Osteocyte (in vitro differentiated cells): ENCODE measurements around the gene SMIM14. TPM values are rescaled to one million over a fixed set of nuclear protein-coding genes. Genes with fewer than 3 reads are reported as not detected.
"Not testable (repeated sequence)": the region's sequence is repeated elsewhere in the genome, so short reads cannot be mapped to it uniquely, and the experiment has no call there.

Source experiments
- DNase-seq: peaks from one replicate; pipeline ENCODE4 v3.0.0; 2021; ENCODE audit warnings: mixed read lengths; ENCODE audit not compliant: unreplicated experiment; ENCODE audit errors: extremely low spot score
- H3K27ac Mint-ChIP-seq: one replicate; pipeline ENCODE4 v1.8.0; 2021; ENCODE audit warnings: mild to moderate bottlenecking, mixed read lengths; ENCODE audit not compliant: unreplicated experiment
- H3K27me3 Mint-ChIP-seq: one replicate; pipeline ENCODE4 v1.8.0; 2021; ENCODE audit warnings: mixed read lengths; ENCODE audit not compliant: unreplicated experiment
- H3K36me3 Mint-ChIP-seq: one replicate; pipeline ENCODE4 v1.8.0; 2021; ENCODE audit warnings: mixed read lengths; ENCODE audit not compliant: unreplicated experiment
- H3K4me1 Mint-ChIP-seq: one replicate; pipeline ENCODE4 v1.8.0; 2021; ENCODE audit warnings: mixed read lengths; ENCODE audit not compliant: unreplicated experiment
- H3K4me3 Mint-ChIP-seq: one replicate; pipeline ENCODE4 v1.8.0; 2021; ENCODE audit warnings: mild to moderate bottlenecking, moderate library complexity, mixed read lengths; ENCODE audit not compliant: unreplicated experiment
- H3K9me3 Mint-ChIP-seq: one replicate; pipeline ENCODE4 v1.8.0; 2021; ENCODE audit warnings: mixed read lengths; ENCODE audit not compliant: unreplicated experiment
- total RNA-seq: library from RNA; stranded (reverse); gene quantifications from 2 replicates; pipeline ENCODE4 v1.2.1, GENCODE V29; 2021
- TF ChIP-seq, protein P1 (sequence below): fragments of 200-600 bp; sonication (generic); IDR thresholded peaks from 2 replicates; pipeline ENCODE4 v1.5.0; 2021; ENCODE audit warnings: antibody characterized with exemption, mild to moderate bottlenecking, moderate library complexity

The SMIM14 gene
- total RNA-seq, 1 donor from 2014 or later, result 67.1 TPM

DNA sequence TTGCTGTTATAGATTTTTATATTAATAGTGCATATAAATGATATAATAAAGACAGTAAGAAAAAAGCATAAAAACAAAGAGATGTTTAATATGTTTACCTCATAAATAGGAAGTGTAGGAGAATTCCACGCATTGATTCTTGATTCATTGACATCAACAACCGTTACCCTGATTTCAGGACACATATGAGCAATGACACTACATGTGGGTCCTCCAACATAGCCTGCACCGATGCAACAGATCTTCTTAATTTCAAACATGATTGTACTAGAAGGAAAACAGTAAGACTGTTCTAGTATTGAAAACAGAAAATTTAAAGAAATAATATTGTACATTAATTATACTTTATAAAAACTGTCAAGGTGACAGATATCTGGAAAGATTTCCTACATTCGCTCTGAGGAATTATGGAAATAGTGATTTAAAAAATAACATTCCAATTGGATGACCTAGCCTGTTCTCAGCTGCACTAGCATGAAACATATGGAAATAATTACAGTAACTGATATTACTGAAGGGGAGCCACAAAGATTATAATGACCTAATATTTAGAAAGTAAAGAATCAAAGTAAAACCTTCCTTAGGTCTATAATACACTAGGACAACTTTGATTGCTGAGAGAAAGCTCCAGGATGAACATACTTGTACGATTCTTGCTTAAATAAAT is 117.3 kb downstream of the SMIM14 start:
- H3K4me3 Mint-ChIP-seq, result peak overlapping the region; percentile 58
- DNase-seq, result no peak
- peaks cover 58% of the 10 kb centered on the region for H3K4me1 Mint-ChIP-seq
- peaks cover 10% of the 10 kb centered on the region for H3K36me3 Mint-ChIP-seq
- TF ChIP-seq, protein P1, sequence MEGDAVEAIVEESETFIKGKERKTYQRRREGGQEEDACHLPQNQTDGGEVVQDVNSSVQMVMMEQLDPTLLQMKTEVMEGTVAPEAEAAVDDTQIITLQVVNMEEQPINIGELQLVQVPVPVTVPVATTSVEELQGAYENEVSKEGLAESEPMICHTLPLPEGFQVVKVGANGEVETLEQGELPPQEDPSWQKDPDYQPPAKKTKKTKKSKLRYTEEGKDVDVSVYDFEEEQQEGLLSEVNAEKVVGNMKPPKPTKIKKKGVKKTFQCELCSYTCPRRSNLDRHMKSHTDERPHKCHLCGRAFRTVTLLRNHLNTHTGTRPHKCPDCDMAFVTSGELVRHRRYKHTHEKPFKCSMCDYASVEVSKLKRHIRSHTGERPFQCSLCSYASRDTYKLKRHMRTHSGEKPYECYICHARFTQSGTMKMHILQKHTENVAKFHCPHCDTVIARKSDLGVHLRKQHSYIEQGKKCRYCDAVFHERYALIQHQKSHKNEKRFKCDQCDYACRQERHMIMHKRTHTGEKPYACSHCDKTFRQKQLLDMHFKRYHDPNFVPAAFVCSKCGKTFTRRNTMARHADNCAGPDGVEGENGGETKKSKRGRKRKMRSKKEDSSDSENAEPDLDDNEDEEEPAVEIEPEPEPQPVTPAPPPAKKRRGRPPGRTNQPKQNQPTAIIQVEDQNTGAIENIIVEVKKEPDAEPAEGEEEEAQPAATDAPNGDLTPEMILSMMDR, result no peak
- H3K9me3 Mint-ChIP-seq, result no peaks in the 10 kb centered on the region
- no peaks in the 10 kb centered on the region for H3K27me3 Mint-ChIP-seq
- peak overlapping the region; percentile 98 for H3K27ac Mint-ChIP-seq

DNA sequence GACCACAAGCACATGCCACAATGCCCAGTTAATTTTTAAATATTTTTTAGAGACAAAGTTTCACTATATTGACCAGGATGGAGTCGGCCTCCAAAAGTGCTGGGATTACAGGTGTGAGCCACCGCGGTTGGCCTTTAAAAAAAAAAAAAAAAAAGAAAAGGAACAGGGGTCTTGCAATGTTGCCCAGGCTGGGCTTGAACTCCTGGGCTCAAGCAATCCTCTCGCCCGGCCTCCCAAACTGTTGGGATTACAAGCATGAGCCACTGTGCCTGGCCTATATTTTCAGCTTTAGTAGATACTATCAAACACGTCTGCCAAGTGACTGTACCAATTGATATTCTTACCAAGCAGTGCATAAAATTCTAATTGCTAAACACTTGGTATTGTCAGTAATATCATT is 120.2 kb downstream of the SMIM14 start:
- H3K27me3 Mint-ChIP-seq, result no peaks in the 10 kb centered on the region
- peaks cover 44% of the 10 kb centered on the region for H3K4me1 Mint-ChIP-seq
- DNase-seq, result no peak
- peaks cover 18% of the 10 kb centered on the region for H3K36me3 Mint-ChIP-seq
- H3K4me3 Mint-ChIP-seq, result no peak overlapping the region
- H3K9me3 Mint-ChIP-seq, result no peaks in the 10 kb centered on the region
- TF ChIP-seq, protein P1, result no peak
- peak overlapping the region; percentile 52 for H3K27ac Mint-ChIP-seq

DNA sequence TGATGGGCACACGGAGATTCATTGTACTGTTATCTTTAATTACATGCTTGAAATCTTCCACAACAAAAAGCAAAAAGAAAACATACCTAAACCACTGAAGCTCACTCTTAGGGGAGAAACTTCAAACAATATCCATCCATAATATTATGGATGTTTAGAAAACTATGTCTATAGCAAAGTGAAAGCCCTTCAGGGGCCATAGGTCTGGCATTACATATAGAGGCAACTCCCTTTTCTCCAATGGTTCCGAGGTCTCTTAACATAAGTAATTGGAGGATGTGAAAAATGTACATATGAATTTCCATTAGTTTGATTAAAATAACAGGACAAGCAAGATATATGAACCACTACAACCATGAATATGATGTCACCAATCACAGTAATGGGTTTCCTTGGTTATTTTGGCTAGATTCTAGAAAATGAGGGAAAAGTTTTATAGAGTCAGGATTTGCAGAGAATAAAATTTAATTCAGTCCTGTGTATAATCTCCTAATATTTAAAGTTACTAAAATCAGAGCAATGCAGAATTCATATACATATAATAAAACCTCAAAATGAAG is 122.2 kb downstream of the SMIM14 start:
- H3K9me3 Mint-ChIP-seq, result no peaks in the 10 kb centered on the region
- peaks cover 35% of the 10 kb centered on the region for H3K36me3 Mint-ChIP-seq
- no peak overlapping the region for H3K4me3 Mint-ChIP-seq
- H3K27ac Mint-ChIP-seq, result peak overlapping the region; percentile 75
- peaks cover 31% of the 10 kb centered on the region for H3K4me1 Mint-ChIP-seq
- TF ChIP-seq, protein P1, result no peak
- no peaks in the 10 kb centered on the region for H3K27me3 Mint-ChIP-seq
- no peak for DNase-seq

DNA sequence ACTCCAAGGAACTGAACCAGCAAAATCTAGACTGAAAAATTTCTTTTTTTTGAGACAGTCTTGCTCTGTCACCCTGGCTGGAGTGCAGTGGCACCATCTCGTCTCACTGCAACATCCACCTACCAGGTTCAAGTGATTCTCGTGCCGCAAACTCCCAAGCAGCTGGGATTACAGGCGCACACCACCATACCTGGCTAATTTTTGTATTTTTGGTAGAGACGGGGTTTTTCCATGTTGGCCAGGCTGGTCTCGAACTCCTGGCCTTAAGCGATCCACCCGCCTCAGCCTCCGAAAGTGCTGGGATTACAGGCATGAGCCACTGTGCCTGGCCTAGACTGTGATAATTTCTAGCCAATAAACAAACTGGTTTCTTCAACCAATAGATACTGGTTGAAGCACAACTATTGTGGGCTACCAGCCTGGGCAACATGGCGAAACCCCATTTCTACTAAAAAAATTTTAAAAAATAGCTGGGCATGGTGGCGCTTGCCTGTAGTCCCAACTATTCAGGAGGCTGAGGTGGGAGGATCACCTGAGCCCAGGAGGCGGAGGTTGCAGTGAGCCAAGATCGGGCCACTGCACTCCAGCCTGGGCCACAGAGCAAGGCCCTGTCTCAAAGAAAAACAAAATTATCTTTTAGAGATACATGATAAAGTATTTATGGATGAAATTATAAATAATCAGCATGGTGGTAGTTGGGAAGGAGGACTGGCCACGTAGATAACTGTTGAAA is 122.8 kb downstream of the SMIM14 start:
- Mint-ChIP-seq H3K27ac (peak overlapping the region; percentile 77), H3K4me1 (peaks cover 27% of the 10 kb centered on the region)
- not testable (repeated sequence) for H3K4me3 Mint-ChIP-seq

DNA sequence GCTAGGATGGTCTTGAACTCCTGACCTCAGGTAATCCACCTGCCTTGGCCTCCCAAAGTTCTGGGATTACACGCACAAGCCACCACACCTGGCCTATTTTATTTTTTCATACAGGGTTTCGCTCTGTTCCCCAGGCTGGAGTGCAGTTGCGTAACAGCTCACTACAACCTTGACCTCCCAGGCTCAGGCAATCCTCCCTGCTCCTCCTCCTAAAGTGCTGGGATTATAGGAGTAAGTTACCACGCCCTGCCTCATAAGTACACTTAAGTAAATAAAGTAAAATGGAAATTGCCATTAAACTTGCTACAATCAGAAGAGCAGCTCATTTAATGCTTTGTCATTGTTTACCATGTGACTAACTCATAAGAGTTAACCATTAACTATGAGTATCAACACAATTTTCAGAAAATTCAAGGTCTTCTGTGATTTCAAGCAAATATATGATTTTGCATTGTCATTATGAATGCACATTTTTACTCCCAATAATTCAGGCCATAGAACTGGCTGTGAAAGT is 123.7 kb downstream of the SMIM14 start:
- TF ChIP-seq, protein P1, result no peak
- H3K9me3 Mint-ChIP-seq, result no peaks in the 10 kb centered on the region
- peak; percentile 15 for DNase-seq
- peaks cover 39% of the 10 kb centered on the region for H3K36me3 Mint-ChIP-seq
- peak overlapping the region; percentile 94 for H3K27ac Mint-ChIP-seq
- no peaks in the 10 kb centered on the region for H3K27me3 Mint-ChIP-seq
- no peak overlapping the region for H3K4me3 Mint-ChIP-seq
- H3K4me1 Mint-ChIP-seq, result peaks cover 21% of the 10 kb centered on the region

More for the DNA sequence above, 122.8 kb downstream of the SMIM14 start:
- H3K27me3 Mint-ChIP-seq, H3K9me3 Mint-ChIP-seq: not testable (repeated sequence)
- DNase-seq, result peak; percentile 25
- peaks cover 35% of the 10 kb centered on the region for H3K36me3 Mint-ChIP-seq

DNA sequence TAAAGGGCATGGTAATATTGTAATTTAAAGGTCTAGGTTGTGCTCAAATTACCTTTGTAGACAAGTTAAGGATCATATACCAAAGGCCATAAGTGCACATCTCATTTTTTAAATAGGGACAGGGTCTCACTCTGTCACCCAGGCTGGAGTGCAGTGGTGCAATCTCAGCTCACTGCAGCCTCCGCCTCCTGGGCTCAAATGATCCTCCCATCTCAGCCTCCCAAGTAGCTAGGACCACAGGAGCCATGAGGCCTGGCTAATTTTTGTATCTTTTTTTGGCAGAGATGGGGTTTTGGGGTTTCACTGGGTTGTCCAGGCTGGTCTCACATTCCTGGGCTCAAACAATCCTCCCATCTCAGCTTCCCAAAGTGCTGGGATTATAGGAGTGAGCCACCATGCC is 124.4 kb downstream of the SMIM14 start:
- H3K27ac Mint-ChIP-seq, result peak overlapping the region; percentile 94
- DNase-seq, H3K9me3 Mint-ChIP-seq, H3K27me3 Mint-ChIP-seq, H3K4me3 Mint-ChIP-seq: not testable (repeated sequence)
- peaks cover 45% of the 10 kb centered on the region for H3K36me3 Mint-ChIP-seq
- peaks cover 23% of the 10 kb centered on the region for H3K4me1 Mint-ChIP-seq
